PC-3 (cell line): ENCODE data around the gene CTSZ.

ENCODE experiments used
- CTCF ChIP-seq: fragments of 300-600 bp; sonication (generic); conservative IDR thresholded peaks from 2 replicates; pipeline ENCODE4 v1.5.1; 2017; ENCODE audit warnings: antibody characterized with exemption, low read depth, mild to moderate bottlenecking, low read length
- EZH2 ChIP-seq: fragments of 300-600 bp; sonication (generic); IDR thresholded peaks from one replicate; pipeline ENCODE4 v1.6.1; 2017; ENCODE audit warnings: antibody characterized with exemption, mild to moderate bottlenecking, low read length; ENCODE audit not compliant: unreplicated experiment
- EZH2phosphoT487 ChIP-seq: fragments of 300-600 bp; sonication (generic); IDR thresholded peaks from 2 replicates; pipeline ENCODE4 v1.6.1; 2018; ENCODE audit warnings: mild to moderate bottlenecking, antibody characterized with exemption, low read length, borderline replicate concordance

- TF ChIP-seq CTCF (no peak), EZH2 (no peak), EZH2phosphoT487 (no peak)
Observed at GRCh38 chr20:59006167-59006863, 739 bp downstream of the CTSZ start.
